ENCODE measurements around the gene DESI2. TPM values are rescaled to one million over a fixed set of nuclear protein-coding genes. Genes with fewer than 3 reads are reported as not detected.

Gene DESI2
- total and polyA plus RNA-seq, 10 donors = 5.3 to 30.3 (median 19.5) TPM

DNA sequence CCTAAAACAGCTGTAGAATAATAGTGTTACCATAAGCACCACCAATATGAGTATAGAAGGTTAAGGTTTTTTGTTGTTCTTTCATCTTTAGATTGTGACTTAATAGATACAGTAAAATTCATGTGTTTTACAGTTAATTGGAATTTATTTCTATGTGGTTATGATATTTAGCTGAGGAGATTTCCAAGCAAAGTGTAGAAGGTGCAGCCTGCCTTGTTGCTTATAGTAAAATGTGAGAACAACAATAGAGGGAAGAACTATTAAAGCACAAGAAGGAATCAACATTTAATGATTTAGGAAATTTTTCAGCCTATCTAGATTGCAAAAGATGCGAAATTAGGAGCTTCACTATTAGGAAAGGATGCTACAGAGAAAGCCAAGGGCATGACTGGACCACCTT lies 47.9 kb downstream of the DESI2 start:
- H3K4me1 ChIP-seq = no peaks in the 10 kb centered on the region
- H3K36me3 ChIP-seq = peaks cover 0 to 91% (median 39%) of the 10 kb centered on the region in 6 donors
- intact Hi-C loops (cut with DNase I; ENCODE audit: low total_unique reads) = no loop called here
- 97 to 100% (median 97%) methylated on average over 1 of the region's 1 CpG for WGBS, 5 donors
- no peaks in the 10 kb centered on the region for H3K27me3 ChIP-seq (replicated peaks in 1 of 7)
- H3K9me3 ChIP-seq = peaks cover 0 to 14% (median 11%) of the 10 kb centered on the region in 8 donors
- no peak overlapping the region for H3K4me3 ChIP-seq
- TF ChIP-seq POLR2AphosphoS5 (IDR thresholded peaks at IDR 0.05) (no peak), POLR2A (IDR thresholded peaks at IDR 0.05) (no peak)
- TF ChIP-seq, protein P1, sequence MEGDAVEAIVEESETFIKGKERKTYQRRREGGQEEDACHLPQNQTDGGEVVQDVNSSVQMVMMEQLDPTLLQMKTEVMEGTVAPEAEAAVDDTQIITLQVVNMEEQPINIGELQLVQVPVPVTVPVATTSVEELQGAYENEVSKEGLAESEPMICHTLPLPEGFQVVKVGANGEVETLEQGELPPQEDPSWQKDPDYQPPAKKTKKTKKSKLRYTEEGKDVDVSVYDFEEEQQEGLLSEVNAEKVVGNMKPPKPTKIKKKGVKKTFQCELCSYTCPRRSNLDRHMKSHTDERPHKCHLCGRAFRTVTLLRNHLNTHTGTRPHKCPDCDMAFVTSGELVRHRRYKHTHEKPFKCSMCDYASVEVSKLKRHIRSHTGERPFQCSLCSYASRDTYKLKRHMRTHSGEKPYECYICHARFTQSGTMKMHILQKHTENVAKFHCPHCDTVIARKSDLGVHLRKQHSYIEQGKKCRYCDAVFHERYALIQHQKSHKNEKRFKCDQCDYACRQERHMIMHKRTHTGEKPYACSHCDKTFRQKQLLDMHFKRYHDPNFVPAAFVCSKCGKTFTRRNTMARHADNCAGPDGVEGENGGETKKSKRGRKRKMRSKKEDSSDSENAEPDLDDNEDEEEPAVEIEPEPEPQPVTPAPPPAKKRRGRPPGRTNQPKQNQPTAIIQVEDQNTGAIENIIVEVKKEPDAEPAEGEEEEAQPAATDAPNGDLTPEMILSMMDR (IDR thresholded peaks at IDR 0.05 in 8 of 11, conservative IDR thresholded peaks at IDR 0.05 in 3 of 11) = no peak
- DNase-seq = no peak
- H3K27ac ChIP-seq = no peak overlapping the region

GRCh38 chr1:244702620-244703019 lies 49.7 kb downstream of the DESI2 start:
- TF ChIP-seq, protein P1 (IDR thresholded peaks at IDR 0.05 in 8 of 11, conservative IDR thresholded peaks at IDR 0.05 in 3 of 11) = no peak
- no peak for TF ChIP-seq POLR2A (IDR thresholded peaks at IDR 0.05)
- TF ChIP-seq POLR2AphosphoS5 (IDR thresholded peaks at IDR 0.05) = no peak
- intact Hi-C loops (cut with DNase I; ENCODE audit: low total_unique reads) = no loop called here
- Histone ChIP-seq H3K4me1 (no peaks in the 10 kb centered on the region), H3K4me3 (no peak overlapping the region), H3K9me3 (peaks cover 0 to 14% (median 11%) of the 10 kb centered on the region in 8 donors), H3K27me3 (replicated peaks in 1 of 7) (no peaks in the 10 kb centered on the region), H3K36me3 (peaks cover 0 to 89% (median 46%) of the 10 kb centered on the region in 6 donors), H3K27ac (no peak overlapping the region)
- no peak for DNase-seq
- 95 to 100% (median 99%) methylated on average over 3 of the region's 3 CpGs for WGBS, 5 donors

DNA sequence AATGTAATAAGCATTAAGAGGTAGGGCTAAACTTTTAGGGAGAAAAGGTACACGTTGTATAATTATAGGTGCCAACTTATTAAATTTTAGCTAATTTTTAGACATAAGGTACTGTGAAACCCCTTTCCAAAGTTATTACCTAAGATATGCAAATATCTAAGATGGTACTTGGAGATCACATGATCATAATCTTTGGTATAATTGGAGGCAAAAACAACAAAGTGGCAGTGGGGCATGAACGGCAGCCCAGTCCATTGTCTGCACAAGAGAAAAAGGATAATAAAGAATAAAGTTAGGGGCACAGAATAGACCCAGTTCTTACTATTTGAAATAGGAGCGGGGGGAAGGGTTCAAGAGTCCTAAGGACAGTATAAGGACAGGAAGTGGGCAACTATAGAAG lies 51.2 kb downstream of the DESI2 start:
- intact Hi-C loops (cut with DNase I; ENCODE audit: low total_unique reads) = no loop called here
- WGBS, 5 donors = 60 to 97% (median 82%) methylated on average over 3 of the region's 3 CpGs
- TF ChIP-seq POLR2A (IDR thresholded peaks at IDR 0.05) (no peak), POLR2AphosphoS5 (IDR thresholded peaks at IDR 0.05) (no peak)
- TF ChIP-seq, protein P1 (IDR thresholded peaks at IDR 0.05 in 8 of 11, conservative IDR thresholded peaks at IDR 0.05 in 3 of 11) = no peak
- H3K27me3 ChIP-seq (replicated peaks in 1 of 7) = no peaks in the 10 kb centered on the region
- H3K4me3 ChIP-seq = no peak overlapping the region
- H3K4me1 ChIP-seq = no peaks in the 10 kb centered on the region
- H3K36me3 ChIP-seq = peaks cover 0 to 77% (median 39%) of the 10 kb centered on the region in 6 donors
- H3K9me3 ChIP-seq = peaks cover 0 to 14% (median 11%) of the 10 kb centered on the region in 8 donors
- H3K27ac ChIP-seq = no peak overlapping the region
- no peak for DNase-seq

DNA sequence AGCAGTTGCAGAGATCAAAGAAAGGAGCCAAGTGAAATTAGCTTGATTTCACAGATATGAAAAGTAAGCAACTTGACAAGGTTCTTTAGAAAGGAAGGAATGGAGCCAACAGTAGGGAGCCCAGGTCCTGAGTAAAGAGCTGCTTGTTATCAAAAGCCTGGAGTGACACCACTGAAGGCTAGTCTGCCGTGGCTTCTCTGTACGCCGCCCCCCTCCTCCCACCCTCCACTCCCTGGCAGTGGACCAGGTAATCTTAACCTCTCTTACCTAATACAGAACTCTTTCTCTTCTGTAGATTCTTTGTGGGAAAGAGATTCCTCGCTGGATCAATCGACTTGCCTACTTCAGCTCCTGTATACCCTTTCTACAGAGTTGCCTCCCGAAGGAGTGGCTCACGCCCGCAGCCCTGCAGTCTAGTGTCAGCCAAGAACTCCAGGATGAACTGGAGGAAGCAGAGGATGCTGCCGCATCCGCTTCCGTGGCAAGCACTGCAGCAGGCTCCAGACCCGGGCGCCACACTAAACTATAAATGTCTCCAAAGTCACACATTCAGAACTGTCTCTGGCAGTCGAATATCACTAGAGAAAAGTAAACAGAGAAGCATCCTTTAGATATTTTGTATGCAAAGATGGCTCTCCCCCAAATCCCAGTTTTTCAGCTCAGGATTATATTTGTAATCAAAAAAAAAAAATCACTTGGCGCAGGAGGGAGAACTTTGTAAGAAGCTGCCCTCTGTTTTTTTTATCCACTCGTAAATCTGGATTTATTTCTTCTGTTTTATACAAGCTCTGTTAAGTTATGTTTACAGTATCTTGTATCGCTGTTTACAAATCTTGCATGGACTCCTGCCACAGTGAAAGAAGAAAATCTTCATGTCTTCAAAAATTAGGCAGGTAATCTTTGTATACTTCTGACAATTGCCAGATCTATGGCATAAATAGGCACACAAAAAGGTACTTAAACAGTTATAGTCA lies 52.6 kb downstream of the DESI2 start:
- Histone ChIP-seq H3K4me3 (no peak overlapping the region), H3K9me3 (peaks cover 0 to 4% (median 2%) of the 10 kb centered on the region in 8 donors), H3K27me3 (replicated peaks in 1 of 7) (no peaks in the 10 kb centered on the region), H3K4me1 (no peaks in the 10 kb centered on the region), H3K27ac (no peak overlapping the region), H3K36me3 (peaks cover 0 to 65% (median 25%) of the 10 kb centered on the region in 6 donors)
- TF ChIP-seq POLR2AphosphoS5 (IDR thresholded peaks at IDR 0.05) = peak in 1 of 3 donors; percentile 17
- TF ChIP-seq POLR2A (IDR thresholded peaks at IDR 0.05) = no peak
- intact Hi-C loops (cut with DNase I; ENCODE audit: low total_unique reads) = no loop called here
- 86 to 92% (median 88%) methylated on average over 16 to 17 of the region's 17 CpGs for WGBS, 5 donors
- DNase-seq = no peak

Data from spleen (tissue), 11 donors.